Keratinocyte (primary cell): ENCODE measurements around the gene RASGRF2.

Experiments
- CTCF ChIP-seq, 3 experiments: IDR thresholded peaks in 1 of 3; conservative IDR thresholded peaks in 1 of 3; optimal IDR thresholded peaks in 1 of 3; 2 replicates in 2 of 3; 3 replicates in 1 of 3; pipeline versions ENCODE3 to v1.5.1; 2011; ENCODE audit warnings: low read length in 3 of 3, mild to moderate bottlenecking in 3 of 3, moderate library complexity in 2 of 3, control low read depth in 1 of 3, inconsistent platforms in 1 of 3; ENCODE audit not compliant: insufficient read depth in 2 of 3; ENCODE audit errors: extremely low read depth in 1 of 3
- EZH2 ChIP-seq: IDR thresholded peaks from one replicate; pipeline ENCODE4 v1.6.1; 2012; ENCODE audit warnings: inconsistent platforms, mild to moderate bottlenecking, low read length, moderate library complexity

- TF ChIP-seq CTCF (optimal IDR thresholded peaks at IDR 0.05 in 1 of 3, IDR thresholded peaks at IDR 0.05 in 1 of 3, conservative IDR thresholded peaks at IDR 0.05 in 1 of 3; ENCODE audit: extremely low read depth in 1 of 3, insufficient read depth in 2 of 3, low read length in 3 of 3) = no peak
- no peak for TF ChIP-seq EZH2
Measured at GRCh38 chr5:80956272-80956671, 3.9 kb upstream of the RASGRF2 start.
